Brain microvascular endothelial cell (primary cell): ENCODE data around the gene PRTG.
A peak's percentile ranks its signal among the peaks of the same experiment; 100 is the strongest.

ENCODE experiments used
- DNase-seq: peaks from one replicate; pipeline ENCODE4 v3.0.0-alpha.2; 2020
- H3K27ac ChIP-seq: fragments of 250-450 bp; sonication (Bioruptor Pico); 2 replicates; pipeline ENCODE4 v1.5.1; 2020; ENCODE audit warnings: mild to moderate bottlenecking, moderate library complexity
- H3K27me3 ChIP-seq: fragments of 250-450 bp; sonication (Bioruptor Pico); replicated peaks from 2 replicates; pipeline ENCODE4 v1.5.1; 2020; ENCODE audit warnings: mild to moderate bottlenecking
- H3K36me3 ChIP-seq: fragments of 250-450 bp; sonication (Bioruptor Pico); replicated peaks from 2 replicates; pipeline ENCODE4 v1.5.1; 2020; ENCODE audit warnings: mild to moderate bottlenecking
- H3K4me3 ChIP-seq: 2 replicates; pipeline ENCODE4 v1.5.1; 2011; ENCODE audit warnings: low read depth, mild to moderate bottlenecking, control low read depth, low read length, moderate library complexity
- CTCF ChIP-seq: IDR thresholded peaks from 2 replicates; pipeline ENCODE4 v1.5.1; 2011; ENCODE audit warnings: low read depth, mild to moderate bottlenecking, moderate library complexity, low read length, control low read depth, inconsistent platforms; ENCODE audit errors: missing control alignments
- in situ Hi-C: cut with HindIII; loops from 2 replicates; pipeline ENCODE4 v1.10.0; 2017; ENCODE audit warnings: low sequenced_read_pairs, low pct_ligation_motif_present

The PRTG gene

GRCh38 chr15:55712363-55712762 is 30.6 kb downstream of the PRTG start:
- no peak overlapping the region for H3K4me3 ChIP-seq
- H3K27me3 ChIP-seq = no peaks in the 10 kb centered on the region
- H3K36me3 ChIP-seq = no peaks in the 10 kb centered on the region
- no peak for TF ChIP-seq CTCF
- no peak for DNase-seq
- in situ Hi-C loops = no loop called here
- no peak overlapping the region for H3K27ac ChIP-seq

- no peak for DNase-seq
- TF ChIP-seq CTCF = no peak
- in situ Hi-C loops = no loop called here
Observed at GRCh38 chr15:55710286-55710685, 32.7 kb downstream of the PRTG start.

GRCh38 chr15:55709458-55709857 is 33.5 kb downstream of the PRTG start:
- H3K36me3 ChIP-seq = no peaks in the 10 kb centered on the region
- no peak overlapping the region for H3K27ac ChIP-seq
- no peak for DNase-seq
- H3K4me3 ChIP-seq = no peak overlapping the region
- in situ Hi-C loops = no loop called here
- no peaks in the 10 kb centered on the region for H3K27me3 ChIP-seq
- TF ChIP-seq CTCF = no peak

More at GRCh38 chr15:55710286-55710685, 32.7 kb downstream of the PRTG start:
- no peak overlapping the region for H3K4me3 ChIP-seq
- H3K36me3 ChIP-seq = no peaks in the 10 kb centered on the region
- H3K27me3 ChIP-seq = no peaks in the 10 kb centered on the region
- no peak overlapping the region for H3K27ac ChIP-seq

- no peaks in the 10 kb centered on the region for H3K27me3 ChIP-seq
- DNase-seq = peak; percentile 6
- H3K4me3 ChIP-seq = no peak overlapping the region
- in situ Hi-C loops = no loop called here
- no peak for TF ChIP-seq CTCF
- H3K36me3 ChIP-seq = no peaks in the 10 kb centered on the region
- no peak overlapping the region for H3K27ac ChIP-seq
Observed at GRCh38 chr15:55708720-55709119, 34.2 kb downstream of the PRTG start.

- Histone ChIP-seq H3K27ac (no peak overlapping the region), H3K36me3 (no peaks in the 10 kb centered on the region), H3K27me3 (no peaks in the 10 kb centered on the region), H3K4me3 (no peak overlapping the region)
- no peak for DNase-seq
- no peak for TF ChIP-seq CTCF
- in situ Hi-C loops = no loop called here
Observed at GRCh38 chr15:55707951-55708350, 35.0 kb downstream of the PRTG start.

- Histone ChIP-seq H3K4me3 (no peak overlapping the region), H3K27ac (no peak overlapping the region), H3K27me3 (no peaks in the 10 kb centered on the region), H3K36me3 (no peaks in the 10 kb centered on the region)
- in situ Hi-C loops = no loop called here
- DNase-seq = no peak
- no peak for TF ChIP-seq CTCF
Observed at GRCh38 chr15:55707518-55707917, 35.4 kb downstream of the PRTG start.
